Activated CD8-positive, alpha-beta memory T cell treated with anti-CD3 and anti-CD28 coated beads for 4 hours (primary cell): Measurements from ENCODE around the gene FAM219A.

ENCODE experiments used
- DNase-seq, 2 donors: peaks; one replicate each; pipeline ENCODE4 v3.0.0-alpha.2; 2020; ENCODE audit warnings: low read depth in 2 of 2

The FAM219A gene

GRCh38 chr9:34400686-34401602 lies 57.4 kb downstream of the FAM219A start:
- no peak for DNase-seq

- no peak for DNase-seq
Measured at GRCh38 chr9:34400275-34400674, 58.1 kb downstream of the FAM219A start.

GRCh38 chr9:34399729-34400128 lies 58.6 kb downstream of the FAM219A start:
- no peak for DNase-seq

DNA sequence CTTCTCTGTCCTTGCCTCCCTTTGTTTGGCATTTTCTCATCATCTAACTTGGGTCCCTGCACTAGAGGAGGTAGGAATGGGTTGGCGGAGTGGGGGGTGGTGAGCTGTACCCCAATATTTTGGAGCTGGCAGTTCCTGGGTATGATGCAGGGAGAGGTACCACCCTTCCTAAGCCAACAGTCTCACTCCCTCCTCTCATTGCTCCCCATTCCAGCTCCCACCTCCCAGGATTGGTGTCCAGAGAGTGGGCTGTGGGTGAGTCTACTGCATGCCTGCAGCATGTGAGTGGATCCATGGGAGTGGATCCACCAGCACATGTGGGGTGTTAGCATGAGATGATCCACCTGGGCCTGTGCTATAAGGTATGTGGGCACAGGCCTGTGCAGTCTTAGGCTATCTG lies 59.5 kb downstream of the FAM219A start:
- no peak for DNase-seq

DNA sequence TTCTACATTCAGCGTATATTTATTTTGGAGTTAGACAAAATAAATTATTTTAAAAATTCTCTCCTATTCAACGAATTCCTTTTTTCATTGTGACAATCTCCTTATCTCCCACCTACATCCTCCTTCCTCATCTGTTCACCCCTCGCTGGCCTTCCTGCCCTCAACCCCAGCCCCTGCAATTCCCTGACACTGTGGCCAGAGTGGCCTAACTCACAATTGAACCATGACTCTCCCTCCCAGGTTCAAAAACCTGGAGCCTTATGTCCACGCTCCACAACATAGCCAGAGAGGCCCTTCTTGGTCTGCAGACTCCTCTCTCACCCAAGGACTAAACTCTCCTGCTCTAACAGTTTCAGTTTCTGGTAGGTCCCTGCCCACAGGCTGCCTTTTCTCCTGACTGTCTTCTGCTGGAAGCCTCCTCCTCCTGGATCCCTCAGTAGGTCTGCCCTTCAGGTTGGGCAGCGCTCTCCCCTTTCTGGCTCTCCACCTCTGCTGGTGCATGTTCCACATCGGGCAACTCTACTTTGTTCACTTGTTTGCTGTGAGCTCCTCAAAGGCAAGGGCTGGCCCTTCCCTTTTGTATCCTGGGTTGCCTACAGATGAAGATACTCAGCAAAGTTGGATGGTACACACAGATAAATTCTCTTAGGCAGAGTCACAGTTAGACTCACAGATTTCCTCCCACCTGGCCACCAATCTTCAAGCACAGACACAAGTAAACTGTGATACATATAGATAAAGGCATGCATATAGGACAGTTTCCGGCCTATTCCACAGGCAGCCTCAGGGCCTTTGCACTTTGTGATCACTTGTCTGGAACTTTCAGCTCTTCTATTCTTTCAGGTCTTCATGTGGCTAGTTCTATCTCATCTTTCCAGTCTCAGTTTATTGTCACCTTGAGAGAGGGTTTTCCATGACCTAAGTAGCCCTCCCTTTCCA lies 61.8 kb downstream of the FAM219A start:
- no peak for DNase-seq

- DNase-seq: no peak
Measured at GRCh38 chr9:34392511-34392910, 65.9 kb downstream of the FAM219A start.

DNA sequence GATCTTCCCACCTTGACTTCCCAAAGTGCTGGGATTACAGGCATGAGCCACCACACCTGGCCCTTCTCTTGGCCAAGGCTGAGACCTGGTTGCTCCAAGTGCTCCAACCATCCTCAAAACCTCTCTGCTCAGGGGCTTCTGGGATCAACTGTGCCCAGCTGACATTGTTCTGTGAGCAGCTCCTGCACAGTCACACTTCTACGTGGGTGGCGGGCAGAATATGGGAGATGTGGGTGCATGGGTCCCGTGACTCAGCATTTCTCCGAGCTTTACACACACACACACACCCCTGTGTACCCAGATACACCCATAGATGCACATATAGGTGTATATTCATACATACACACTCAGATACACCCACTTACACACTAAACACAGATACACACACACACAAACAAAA lies 71.1 kb downstream of the FAM219A start:
- DNase-seq: no peak

GRCh38 chr9:34386656-34387055 lies 71.7 kb downstream of the FAM219A start:
- DNase-seq: no peak

GRCh38 chr9:34385561-34386230 lies 72.7 kb downstream of the FAM219A start:
- no peak for DNase-seq

DNA sequence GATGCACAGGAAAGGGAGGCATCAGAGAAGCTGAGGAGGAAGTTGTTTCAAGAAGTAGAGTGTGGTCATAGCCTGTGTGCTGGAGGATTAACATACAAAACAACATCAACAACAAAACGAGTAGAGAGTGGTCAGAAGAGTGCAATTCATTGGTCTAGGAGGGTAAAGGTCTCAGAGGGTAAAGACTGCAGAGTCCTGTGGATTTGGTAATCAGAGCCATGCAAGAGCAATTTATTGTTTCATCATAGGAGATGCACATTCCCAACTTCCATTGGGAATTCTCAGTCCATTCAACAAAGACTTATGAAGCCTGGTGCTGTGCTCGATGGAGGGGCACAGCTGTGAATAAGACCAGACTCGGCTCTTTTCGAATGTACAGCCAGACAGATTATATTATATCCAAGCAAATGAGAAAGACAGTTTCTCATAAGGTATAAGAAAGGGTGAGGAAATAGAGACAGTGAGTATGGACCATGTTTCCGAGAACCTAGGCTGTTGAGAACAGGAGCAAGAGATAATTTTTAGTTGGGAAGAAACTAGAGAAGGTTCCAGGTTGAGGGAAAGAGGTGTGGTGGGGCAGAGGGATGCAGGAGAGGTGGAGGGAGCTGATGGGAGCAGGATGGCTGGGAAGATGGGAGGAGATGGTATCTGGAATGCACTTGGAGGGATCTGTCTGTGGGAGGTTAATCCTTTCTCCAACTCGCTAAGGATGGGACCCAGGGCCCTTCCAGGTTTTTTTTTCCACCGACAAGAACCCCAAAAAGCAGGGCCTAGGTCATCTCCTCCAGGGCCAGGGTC lies 73.8 kb downstream of the FAM219A start:
- no peak for DNase-seq

GRCh38 chr9:34383904-34384303 lies 74.5 kb downstream of the FAM219A start:
- no peak for DNase-seq

- DNase-seq: no peak
Measured at GRCh38 chr9:34382879-34383278, 75.5 kb downstream of the FAM219A start.

DNA sequence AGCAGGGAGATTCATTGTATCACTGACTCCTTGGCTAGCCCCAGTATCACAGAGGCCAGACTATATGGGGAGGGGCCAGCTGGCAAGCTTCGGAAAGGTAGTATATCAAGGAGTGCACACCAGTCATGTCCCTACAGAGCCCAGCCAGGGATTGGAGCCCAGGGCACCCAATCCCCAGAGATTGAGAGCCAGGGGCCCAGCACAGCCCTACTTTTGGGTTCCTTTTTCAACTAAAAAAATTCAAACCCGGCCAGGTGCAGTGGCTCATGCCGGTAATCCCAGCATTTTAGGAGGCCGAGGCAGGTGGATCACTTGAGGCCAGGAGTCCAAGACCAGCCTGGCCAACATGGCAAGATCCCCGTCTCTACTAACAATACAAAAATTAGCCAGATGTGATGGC lies 76.3 kb downstream of the FAM219A start:
- no peak for DNase-seq

DNA sequence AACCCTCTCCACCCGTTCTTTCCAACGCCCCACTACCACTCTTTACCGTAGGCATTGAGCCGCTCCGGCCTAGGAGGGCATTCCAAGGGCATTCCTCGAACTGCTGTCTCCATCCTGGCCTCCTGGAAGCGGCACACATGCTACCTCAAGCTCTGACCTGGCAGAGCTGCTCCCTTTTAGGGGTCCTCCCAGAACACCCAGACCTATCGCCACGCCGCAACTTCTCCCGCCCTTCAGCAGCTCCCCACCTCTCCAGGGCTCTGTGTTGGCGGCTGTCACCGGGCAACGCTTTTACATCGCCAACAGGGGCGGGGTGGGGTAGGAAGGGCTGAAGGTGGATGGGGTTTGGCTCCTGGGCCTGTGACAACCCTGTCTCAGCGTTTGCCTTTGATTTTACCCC lies 77.0 kb downstream of the FAM219A start:
- DNase-seq: no peak

DNA sequence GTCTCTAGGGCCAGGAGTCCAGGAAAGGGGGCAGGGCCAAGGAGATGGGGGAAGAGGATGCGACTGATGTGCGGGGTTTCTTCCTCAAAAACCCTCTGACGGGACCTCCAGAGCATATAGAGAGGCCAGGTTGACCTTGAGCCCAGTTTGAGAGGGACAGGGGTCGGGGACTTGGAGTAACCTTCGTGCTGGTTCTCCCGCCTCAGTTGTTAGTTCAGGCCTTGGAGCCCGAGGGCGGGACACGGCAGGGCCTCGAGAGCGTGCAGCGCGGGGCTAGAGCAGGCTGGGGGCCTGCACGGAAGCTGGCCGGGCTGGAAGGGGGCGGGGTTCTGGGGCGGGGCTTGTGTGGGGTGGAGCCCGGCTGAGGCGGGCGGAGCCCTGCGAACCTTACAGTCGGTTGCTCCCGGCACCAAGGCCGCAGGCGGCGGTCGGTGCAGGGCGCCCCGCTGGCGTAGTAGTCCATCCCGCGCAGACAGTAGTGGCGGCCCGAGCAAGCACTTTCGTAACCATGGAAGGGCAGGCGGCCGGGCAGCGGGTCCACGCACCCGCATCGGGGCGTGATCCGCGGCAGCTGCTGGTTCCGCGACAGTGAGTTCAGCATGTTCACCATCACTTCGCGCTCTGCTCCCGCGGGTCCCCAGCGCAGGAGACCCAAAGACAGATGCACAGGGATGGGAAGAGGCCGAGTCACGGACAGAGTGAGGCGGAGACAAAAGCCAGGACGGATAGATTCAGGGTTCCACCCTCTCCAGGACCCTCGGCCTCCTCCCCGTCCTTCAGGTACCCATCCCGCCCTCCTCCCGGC lies 77.7 kb downstream of the FAM219A start:
- DNase-seq: peak; percentile 44 to 63

- no peak for DNase-seq
Measured at GRCh38 chr9:34380034-34380510, 78.3 kb downstream of the FAM219A start.

DNA sequence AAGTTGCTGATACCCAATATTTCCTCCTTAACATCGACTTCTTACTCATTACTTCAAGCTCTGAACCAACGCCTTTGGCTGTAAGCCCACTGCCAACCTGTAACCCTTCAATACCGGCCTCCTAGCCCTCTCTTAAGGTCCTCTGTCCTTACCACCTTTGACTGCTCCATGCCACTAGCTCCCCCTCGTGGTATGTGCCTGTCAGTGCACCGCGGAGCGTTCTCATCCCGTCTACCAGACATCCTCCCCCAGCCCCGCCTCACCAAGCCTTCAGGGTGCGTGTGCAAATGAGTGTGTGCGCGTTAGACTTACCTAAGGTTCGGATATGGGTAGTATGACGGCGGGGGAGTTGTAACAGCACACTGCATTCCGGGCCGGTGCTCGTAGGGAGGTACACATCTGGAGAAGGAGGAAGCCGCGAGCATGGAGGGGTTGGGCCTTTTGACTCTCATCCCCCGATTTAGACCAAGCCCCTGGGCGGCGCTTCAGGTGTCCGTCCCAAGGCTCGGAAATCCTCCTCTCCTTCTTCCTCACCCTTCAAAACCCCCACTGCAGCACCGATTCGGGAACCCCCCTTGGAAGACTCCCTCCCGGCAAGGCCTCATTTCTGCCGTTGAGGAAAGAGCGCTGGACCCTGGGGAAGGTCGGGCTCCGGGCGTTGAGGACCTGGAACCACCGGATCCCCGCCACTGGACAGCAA lies 78.9 kb downstream of the FAM219A start:
- peak; percentile 75 to 77 for DNase-seq

DNA sequence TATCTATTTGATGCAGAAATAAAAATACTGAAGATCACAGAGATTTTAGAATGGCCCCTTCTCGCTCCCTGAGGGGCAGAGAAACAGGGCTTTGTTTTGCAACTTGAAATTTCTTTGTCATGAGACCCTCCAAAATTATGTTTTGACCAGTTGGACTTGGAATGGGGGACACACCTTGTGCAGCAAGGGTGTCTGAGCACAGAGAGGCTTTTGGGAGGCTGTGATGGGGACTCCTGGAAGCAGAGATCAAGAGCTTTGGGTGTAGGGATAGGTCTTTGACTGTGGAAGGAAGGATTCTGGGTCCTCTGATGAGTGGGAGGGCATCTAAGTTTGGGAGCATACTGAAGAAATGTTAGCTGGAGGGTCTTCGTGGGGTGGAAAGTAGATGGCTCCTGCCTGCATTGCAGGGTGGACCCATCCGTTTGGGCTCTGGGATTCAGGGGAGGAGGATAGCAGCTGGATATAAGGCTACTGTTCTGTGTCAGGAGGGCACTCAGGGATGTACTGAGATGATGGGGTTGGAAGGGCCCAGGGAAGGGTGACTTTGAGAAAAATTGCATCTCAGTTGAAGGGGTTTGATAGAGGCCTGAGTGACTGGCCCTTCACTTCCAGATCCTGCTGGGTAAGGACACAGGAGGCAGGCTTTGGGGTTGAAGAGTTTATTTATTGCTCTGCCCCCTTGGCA lies 79.9 kb downstream of the FAM219A start:
- DNase-seq: no peak

DNA sequence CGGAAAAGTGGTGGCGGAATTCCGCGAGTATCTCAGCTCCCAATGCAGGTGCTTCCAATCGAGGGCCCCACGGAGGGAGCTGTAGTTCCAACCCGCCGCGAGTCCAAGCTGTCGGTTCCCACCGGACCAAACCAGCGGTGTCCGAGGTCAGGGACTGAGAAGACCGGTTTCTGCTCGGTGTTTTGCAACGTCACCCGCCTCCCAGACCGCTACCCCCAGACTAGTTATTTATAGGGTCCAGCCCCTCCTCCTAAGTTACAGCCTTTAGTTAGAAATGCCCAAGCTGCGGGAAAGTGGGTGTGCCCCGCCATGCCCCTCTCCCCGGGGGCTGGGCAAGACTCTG lies 81.0 kb downstream of the FAM219A start:
- no peak for DNase-seq
